IMR-90 (cell line): ENCODE measurements around the gene GALNT17. TPM values are rescaled to one million over a fixed set of nuclear protein-coding genes. Genes with fewer than 3 reads are reported as not detected.

Experiments used
- ATAC-seq: fragments of 200-7000 bp; cut with Tn5 transposase; 2 replicates; pipeline ENCODE4 v1.9.1; 2020; ENCODE audit warnings: low read depth, mild to moderate bottlenecking, moderate library complexity
- BruUV-seq: library from RNA; stranded (reverse); fragments of 400-500 nt; replicated peaks from 2 replicates; lab custom pipeline; 2021; lab: Mats Ljungman, UMichigan
- CTCF ChIA-PET: fragments of 300-600 bp; formaldehyde crosslinking; extraction: SDS; loops from one replicate; lab custom pipeline; 2021; ENCODE audit warnings: antibody characterized with exemption; lab: Yijun Ruan, JAX
- POLR2A ChIA-PET: fragments of 300-600 bp; sonication (Branson Sonifier 250); formaldehyde crosslinking; loops from one replicate; lab custom pipeline; 2022; ENCODE audit warnings: antibody characterized with exemption; ENCODE audit not compliant: unreplicated experiment; lab: Charles Lee
- DNase-seq: peaks from one replicate; pipeline ENCODE4 v3.0.0; 2013
- H2AFZ ChIP-seq: replicated peaks from 2 replicates; pipeline ENCODE3; 2013; ENCODE audit warnings: low read length, mild to moderate bottlenecking; ENCODE audit not compliant: poor library complexity
- H2AK5ac ChIP-seq: 2 replicates; pipeline ENCODE4 v1.6.1; 2013; ENCODE audit warnings: low read depth, low read length, inconsistent platforms
- H2AK9ac ChIP-seq: replicated peaks from 2 replicates; pipeline ENCODE3; 2013; ENCODE audit warnings: mild to moderate bottlenecking, low read depth, low read length, moderate library complexity; ENCODE audit not compliant: poor library complexity
- H2BK120ac ChIP-seq: 2 replicates; pipeline ENCODE4 v1.6.1; 2013; ENCODE audit warnings: low read depth, low read length, inconsistent platforms
- H2BK15ac ChIP-seq: 3 replicates; pipeline ENCODE4 v1.6.1; 2013; ENCODE audit warnings: low read depth, low read length, inconsistent platforms
- H2BK20ac ChIP-seq: 2 replicates; pipeline ENCODE4 v1.6.1; 2013; ENCODE audit warnings: low read depth, mild to moderate bottlenecking, inconsistent platforms, low read length, moderate library complexity
- H2BK5ac ChIP-seq: 2 replicates; pipeline ENCODE4 v1.6.1; 2013; ENCODE audit warnings: mild to moderate bottlenecking, low read depth, low read length, inconsistent platforms; ENCODE audit not compliant: poor library complexity, severe bottlenecking
- H3K14ac ChIP-seq: replicated peaks from 2 replicates; pipeline ENCODE4 v1.6.1; 2013; ENCODE audit warnings: low read depth, low read length, inconsistent platforms
- H3K18ac ChIP-seq: 2 replicates; pipeline ENCODE4 v1.6.1; 2013; ENCODE audit warnings: low read depth, low read length, control low read depth
- H3K23ac ChIP-seq: 2 replicates; pipeline ENCODE4 v1.6.1; 2013; ENCODE audit warnings: low read depth, low read length, inconsistent platforms
- H3K27ac ChIP-seq: 2 replicates; pipeline ENCODE4 v1.5.1; 2013; ENCODE audit warnings: mild to moderate bottlenecking, control low read depth, low read length; ENCODE audit not compliant: insufficient read depth
- H3K27me3 ChIP-seq: 2 replicates; pipeline ENCODE4 v1.6.1; 2013; ENCODE audit warnings: low read length; ENCODE audit not compliant: control insufficient read depth, insufficient read depth
- H3K36me3 ChIP-seq: 2 replicates; pipeline ENCODE4 v1.6.1; 2013; ENCODE audit warnings: low read length, mixed read lengths; ENCODE audit not compliant: control insufficient read depth, insufficient read depth
- H3K4ac ChIP-seq: 2 replicates; pipeline ENCODE4 v1.6.1; 2013; ENCODE audit warnings: low read depth, low read length, inconsistent platforms
- H3K4me1 ChIP-seq: 2 replicates; pipeline ENCODE4 v1.6.1; 2013; ENCODE audit warnings: low read length, mixed read lengths; ENCODE audit not compliant: control insufficient read depth, insufficient read depth
- H3K4me2 ChIP-seq: 2 replicates; pipeline ENCODE4 v1.6.1; 2013; ENCODE audit warnings: low read depth, mild to moderate bottlenecking, control low read depth, low read length, moderate library complexity
- H3K4me3 ChIP-seq: 2 replicates; pipeline ENCODE4 v1.5.1; 2013; ENCODE audit warnings: low read depth, mild to moderate bottlenecking, control low read depth, low read length, moderate library complexity; ENCODE audit not compliant: insufficient read depth
- H3K56ac ChIP-seq: 2 replicates; pipeline ENCODE4 v1.6.1; 2013; ENCODE audit warnings: low read length, inconsistent platforms; ENCODE audit not compliant: insufficient read depth; ENCODE audit errors: extremely low read depth
- H3K79me1 ChIP-seq, 2 experiments: 2 replicates each; pipeline ENCODE4 v1.6.1; 2013; ENCODE audit warnings: low read length in 2 of 2, inconsistent platforms in 1 of 2, low read depth in 1 of 2
- H3K9ac ChIP-seq: 2 replicates; pipeline ENCODE4 v1.6.1; 2013; ENCODE audit warnings: low read depth, low read length, control low read depth
- H3K9me1 ChIP-seq: 2 replicates; pipeline ENCODE4 v1.6.1; 2013; ENCODE audit warnings: low read length, inconsistent platforms; ENCODE audit not compliant: insufficient read depth
- H3K9me3 ChIP-seq: 2 replicates; pipeline ENCODE4 v1.6.1; 2013; ENCODE audit warnings: low read length; ENCODE audit not compliant: control insufficient read depth, insufficient read depth
- H4K20me1 ChIP-seq: 2 replicates; pipeline ENCODE4 v1.6.1; 2013; ENCODE audit warnings: low read length, inconsistent platforms; ENCODE audit not compliant: insufficient read depth
- H4K5ac ChIP-seq: 2 replicates; pipeline ENCODE4 v1.6.1; 2013; ENCODE audit warnings: mild to moderate bottlenecking, low read depth, low read length, control low read depth
- H4K8ac ChIP-seq, 2 experiments: 2 replicates each; pipeline ENCODE4 v1.6.1; 2013; ENCODE audit warnings: low read depth in 2 of 2, low read length in 2 of 2, control low read depth in 1 of 2, inconsistent platforms in 1 of 2
- H4K91ac ChIP-seq: 2 replicates; pipeline ENCODE4 v1.6.1; 2013; ENCODE audit warnings: low read depth, low read length, inconsistent platforms; ENCODE audit not compliant: insufficient read depth
- BHLHE40 ChIP-seq: fragments of 150-350 bp; IDR thresholded peaks from 2 replicates; pipeline ENCODE4 v1.6.1; 2016; ENCODE audit warnings: mild to moderate bottlenecking, low read depth, low read length
- CEBPB ChIP-seq: IDR thresholded peaks from 2 replicates; pipeline ENCODE4 v1.6.1; 2012; ENCODE audit warnings: low read depth, low read length, improper control_type of control experiment
- CHD1 ChIP-seq: IDR thresholded peaks from 2 replicates; pipeline ENCODE4 v1.6.1; 2012; ENCODE audit warnings: low read depth, low read length, improper control_type of control experiment
- ELK1 ChIP-seq: fragments of 150-350 bp; IDR thresholded peaks from 2 replicates; pipeline ENCODE4 v1.6.1; 2016; ENCODE audit warnings: low read depth, mild to moderate bottlenecking, low read length, moderate library complexity, borderline replicate concordance
- FOS ChIP-seq: fragments of 150-350 bp; IDR thresholded peaks from 2 replicates; pipeline ENCODE4 v1.6.1; 2016; ENCODE audit warnings: low read depth, low read length
- MAFK ChIP-seq: IDR thresholded peaks from 2 replicates; pipeline ENCODE4 v1.6.1; 2012; ENCODE audit warnings: low read depth, low read length, improper control_type of control experiment
- MAZ ChIP-seq: IDR thresholded peaks from 2 replicates; pipeline ENCODE4 v1.6.1; 2012; ENCODE audit warnings: low read depth, mild to moderate bottlenecking, low read length, improper control_type of control experiment, moderate library complexity, borderline replicate concordance
- MXI1 ChIP-seq: IDR thresholded peaks from 2 replicates; pipeline ENCODE4 v1.6.1; 2012; ENCODE audit warnings: low read depth, mild to moderate bottlenecking, low read length, moderate library complexity, borderline replicate concordance
- NFE2L2 ChIP-seq: fragments of 150-350 bp; IDR thresholded peaks from 2 replicates; pipeline ENCODE4 v1.6.1; 2016; ENCODE audit warnings: low read depth, mild to moderate bottlenecking, low read length
- POLR2A ChIP-seq: IDR thresholded peaks from 2 replicates; pipeline ENCODE4 v1.6.1; 2012; ENCODE audit warnings: mild to moderate bottlenecking, low read depth, low read length
- RAD21 ChIP-seq: IDR thresholded peaks from 2 replicates; pipeline ENCODE4 v1.6.1; 2012; ENCODE audit warnings: low read length, improper control_type of control experiment
- RCOR1 ChIP-seq: IDR thresholded peaks from 2 replicates; pipeline ENCODE4 v1.6.1; 2012; ENCODE audit warnings: mild to moderate bottlenecking, low read length, improper control_type of control experiment; ENCODE audit not compliant: insufficient replicate concordance
- RFX5 ChIP-seq: IDR thresholded peaks from 2 replicates; pipeline ENCODE4 v1.8.0; 2012; ENCODE audit warnings: low read depth, mild to moderate bottlenecking, low read length, moderate library complexity
- SMC3 ChIP-seq: fragments of 150-350 bp; IDR thresholded peaks from 2 replicates; pipeline ENCODE4 v1.6.1; 2016; ENCODE audit warnings: low read depth, mild to moderate bottlenecking, antibody characterized with exemption, low read length, moderate library complexity
- USF2 ChIP-seq: fragments of 150-350 bp; IDR thresholded peaks from 2 replicates; pipeline ENCODE4 v1.6.1; 2017; ENCODE audit warnings: mild to moderate bottlenecking, antibody characterized with exemption, low read length, low read depth
- WGBS, 2 experiments: methylation state at CpG; one replicate each; pipeline versions ENCODE4 v1.1.5 to v1.1.7; 2013; ENCODE audit warnings: missing lambda C conversion rate in 2 of 2; ENCODE audit not compliant: insufficient read length in 1 of 2; ENCODE audit errors: extremely low coverage in 2 of 2; 5-methylcytosine and 5-hydroxymethylcytosine counted together
- dilution Hi-C: fragments of 300-500 bp; cut with HindIII; formaldehyde crosslinking; loops from one replicate; pipeline ENCODE4 v1.14.3; 2018; ENCODE audit warnings: low sequenced_read_pairs; ENCODE audit not compliant: unreplicated experiment
- in situ Hi-C: fragments of 300-500 bp; cut with MboI; formaldehyde crosslinking; loops from 3 replicates; pipeline ENCODE4 v1.14.3; 2019; ENCODE audit warnings: low sequenced_read_pairs, inconsistent platforms, mixed read lengths
- intact Hi-C: fragments of 100-400 bp; cut with micrococcal nuclease; formaldehyde crosslinking; loops from 2 replicates; pipeline ENCODE4 v1.10.0; 2022
- polyA plus RNA-seq, 3 experiments: library from polyadenylated mRNA; depleted of rRNA; stranded (reverse); fragments of >200 nt; gene quantifications; 2 replicates each; pipeline ENCODE4 v1.2.3, GENCODE V29; 2012; ENCODE audit warnings: low replicate concordance in 1 of 3
- total RNA-seq: library from RNA; depleted of rRNA; stranded (reverse); fragments of >200 nt; gene quantifications from 2 replicates; pipeline ENCODE4 v1.2.3, GENCODE V29; 2012

The GALNT17 gene
- total and polyA plus RNA-seq, 2 of the 4 experiments (the other 2 are of a cell fraction) = not detected

GRCh38 chr7:71165708-71166107 is 33.8 kb downstream of the GALNT17 start:
- ATAC-seq (no peak), DNase-seq (no peak)
- no peak overlapping the region for H2AK5ac ChIP-seq
- no peak overlapping the region for H2BK5ac ChIP-seq
- dilution Hi-C loops (no loop called here), in situ Hi-C loops (no loop called here), intact Hi-C loops (no loop called here)
- no peak overlapping the region for H3K4me2 ChIP-seq
- peaks cover 16% of the 10 kb centered on the region for H3K9me3 ChIP-seq
- no peaks in the 10 kb centered on the region for H3K9me1 ChIP-seq
- no peak overlapping the region for H4K8ac ChIP-seq
- H2BK15ac ChIP-seq = no peak overlapping the region
- TF ChIP-seq ELK1 = no peak
- no peak for TF ChIP-seq SMC3
- no peak for TF ChIP-seq RFX5
- no peak for TF ChIP-seq POLR2A
- TF ChIP-seq MAFK = no peak
- no peak for TF ChIP-seq USF2
- TF ChIP-seq CEBPB = no peak
- no peak for TF ChIP-seq RCOR1
- no peak for TF ChIP-seq MAZ
- no peak for TF ChIP-seq FOS
- no peak for TF ChIP-seq BHLHE40
- TF ChIP-seq NFE2L2 = no peak
- no peak for TF ChIP-seq MXI1
- no peak for TF ChIP-seq CHD1
- no peak for TF ChIP-seq RAD21
- no peaks in the 10 kb centered on the region for H3K79me1 ChIP-seq
- no peak overlapping the region for H2BK20ac ChIP-seq
- no TSS peak for BruUV-seq
- no peak overlapping the region for H3K14ac ChIP-seq
- H4K20me1 ChIP-seq = no peaks in the 10 kb centered on the region
- H3K56ac ChIP-seq = no peak overlapping the region
- H3K9ac ChIP-seq = no peak overlapping the region
- H3K4me3 ChIP-seq = no peak overlapping the region
- ChIA-PET POLR2A (no interaction called here), CTCF (no interaction called here)
- H4K5ac ChIP-seq = no peak overlapping the region
- H3K23ac ChIP-seq = no peak overlapping the region
- no peak overlapping the region for H3K27ac ChIP-seq
- no peaks in the 10 kb centered on the region for H3K4me1 ChIP-seq
- no peak overlapping the region for H4K91ac ChIP-seq
- H2BK120ac ChIP-seq = no peak overlapping the region
- no peaks in the 10 kb centered on the region for H3K36me3 ChIP-seq
- no peak overlapping the region for H3K4ac ChIP-seq
- 60% methylated on average over 1 of the region's 6 CpGs; no CpG with 5 or more reads in 1 of the 2 experiments for WGBS, 2 experiments
- no peak overlapping the region for H2AFZ ChIP-seq
- no peak overlapping the region for H3K18ac ChIP-seq
- no peaks in the 10 kb centered on the region for H3K27me3 ChIP-seq
- H2AK9ac ChIP-seq = no peak overlapping the region
